ENCODE data around the gene ZNF232.
"Not testable (repeated sequence)": the region's sequence is repeated elsewhere in the genome, so short reads cannot be mapped to it uniquely, and the experiment has no call there.

Gene ZNF232

GRCh38 chr17:5128905-5129535 lies 17.3 kb upstream of the ZNF232 start:
- no peak for TF ChIP-seq CTCF (IDR thresholded peaks at IDR 0.05; ENCODE audit: low read depth, low read length)
- no peaks in the 10 kb centered on the region for H3K27me3 ChIP-seq
- no peaks in the 10 kb centered on the region for H3K36me3 ChIP-seq
- no peak for DNase-seq
- H3K4me3 ChIP-seq (ENCODE audit: low read depth, low read length), result no peak overlapping the region
- H3K4me1 ChIP-seq, result no peaks in the 10 kb centered on the region
- H3K9me3 ChIP-seq, result no peaks in the 10 kb centered on the region

- not testable (repeated sequence) for H3K9me3 ChIP-seq; H3K27me3 ChIP-seq; H3K4me1 ChIP-seq; H3K4me3 ChIP-seq (ENCODE audit: low read depth, low read length); H3K36me3 ChIP-seq; DNase-seq
These were observed 16.7 kb upstream of the ZNF232 start for GRCh38 chr17:5128387-5128786.

GRCh38 chr17:5127910-5128309 lies 16.2 kb upstream of the ZNF232 start:
- H3K9me3 ChIP-seq, result no peaks in the 10 kb centered on the region
- DNase-seq, result no peak
- H3K27me3 ChIP-seq, result no peaks in the 10 kb centered on the region
- H3K36me3 ChIP-seq, result no peaks in the 10 kb centered on the region
- no peaks in the 10 kb centered on the region for H3K4me1 ChIP-seq
- no peak for TF ChIP-seq CTCF (IDR thresholded peaks at IDR 0.05; ENCODE audit: low read depth, low read length)
- no peak overlapping the region for H3K4me3 ChIP-seq (ENCODE audit: low read depth, low read length)

GRCh38 chr17:5126719-5127488 lies 15.2 kb upstream of the ZNF232 start:
- no peak for TF ChIP-seq CTCF (IDR thresholded peaks at IDR 0.05; ENCODE audit: low read depth, low read length)
- Histone ChIP-seq H3K9me3 (no peaks in the 10 kb centered on the region), H3K36me3 (no peaks in the 10 kb centered on the region), H3K4me1 (no peaks in the 10 kb centered on the region), H3K4me3 (ENCODE audit: low read depth, low read length) (no peak overlapping the region), H3K27me3 (no peaks in the 10 kb centered on the region)
- no peak for DNase-seq

- not testable (repeated sequence) for H3K27me3 ChIP-seq; H3K4me3 ChIP-seq (ENCODE audit: low read depth, low read length); H3K4me1 ChIP-seq; H3K9me3 ChIP-seq; H3K36me3 ChIP-seq; DNase-seq
These were observed 13.2 kb upstream of the ZNF232 start for GRCh38 chr17:5124896-5125295.

GRCh38 chr17:5124125-5124760 lies 12.6 kb upstream of the ZNF232 start:
- H3K27me3 ChIP-seq; DNase-seq; H3K9me3 ChIP-seq; H3K4me1 ChIP-seq; H3K36me3 ChIP-seq; H3K4me3 ChIP-seq (ENCODE audit: low read depth, low read length): not testable (repeated sequence)

- no peak for TF ChIP-seq CTCF (IDR thresholded peaks at IDR 0.05; ENCODE audit: low read depth, low read length)
- Histone ChIP-seq H3K4me3 (ENCODE audit: low read depth, low read length) (no peak overlapping the region), H3K27me3 (no peaks in the 10 kb centered on the region), H3K9me3 (no peaks in the 10 kb centered on the region), H3K4me1 (no peaks in the 10 kb centered on the region), H3K36me3 (no peaks in the 10 kb centered on the region)
- no peak for DNase-seq
These were observed 11.9 kb upstream of the ZNF232 start for GRCh38 chr17:5123343-5124124.

Measured in BE2C (cell line).